Measurements from ENCODE around the gene TSPAN14. TPM values are rescaled to one million over a fixed set of nuclear protein-coding genes. Genes with fewer than 3 reads are reported as not detected.
A peak's percentile ranks its signal among the peaks of the same experiment; 100 is the strongest.

TSPAN14 gene
- total RNA-seq, 1 donor from 2014 or later, result 21.1 TPM

DNA sequence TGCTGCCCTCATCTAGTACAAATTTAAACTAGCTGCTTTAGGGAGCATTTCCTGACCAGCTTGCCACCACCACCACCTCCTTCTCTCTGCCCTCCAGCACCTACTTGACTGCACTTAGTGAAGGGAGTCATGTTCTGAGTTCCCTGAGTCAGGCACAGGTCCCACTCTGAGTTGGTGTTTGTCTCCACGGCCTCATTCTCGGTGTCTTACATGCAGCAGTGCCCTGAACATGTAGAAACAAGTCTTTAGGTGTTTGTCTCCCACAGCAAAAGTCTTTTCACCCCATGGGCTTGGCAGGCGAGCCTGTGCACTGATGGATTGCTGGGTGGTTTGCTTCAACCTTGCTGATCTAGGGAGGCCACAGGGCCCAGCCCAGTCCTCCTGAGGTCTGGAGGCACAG is 16.9 kb downstream of the TSPAN14 start:
- DNase-seq (ENCODE audit: low read depth) (peak; percentile 94), FAIRE-seq (peak; percentile 68)
- H3K4me3 ChIP-seq (ENCODE audit: low read depth, low read length), result no peak overlapping the region
- no peaks in the 10 kb centered on the region for H3K27me3 ChIP-seq (ENCODE audit: control insufficient read depth, insufficient read depth, low read length)
- H3K36me3 ChIP-seq (ENCODE audit: control insufficient read depth, insufficient read depth, low read length), result peaks cover 9% of the 10 kb centered on the region
- TF ChIP-seq, protein P1, sequence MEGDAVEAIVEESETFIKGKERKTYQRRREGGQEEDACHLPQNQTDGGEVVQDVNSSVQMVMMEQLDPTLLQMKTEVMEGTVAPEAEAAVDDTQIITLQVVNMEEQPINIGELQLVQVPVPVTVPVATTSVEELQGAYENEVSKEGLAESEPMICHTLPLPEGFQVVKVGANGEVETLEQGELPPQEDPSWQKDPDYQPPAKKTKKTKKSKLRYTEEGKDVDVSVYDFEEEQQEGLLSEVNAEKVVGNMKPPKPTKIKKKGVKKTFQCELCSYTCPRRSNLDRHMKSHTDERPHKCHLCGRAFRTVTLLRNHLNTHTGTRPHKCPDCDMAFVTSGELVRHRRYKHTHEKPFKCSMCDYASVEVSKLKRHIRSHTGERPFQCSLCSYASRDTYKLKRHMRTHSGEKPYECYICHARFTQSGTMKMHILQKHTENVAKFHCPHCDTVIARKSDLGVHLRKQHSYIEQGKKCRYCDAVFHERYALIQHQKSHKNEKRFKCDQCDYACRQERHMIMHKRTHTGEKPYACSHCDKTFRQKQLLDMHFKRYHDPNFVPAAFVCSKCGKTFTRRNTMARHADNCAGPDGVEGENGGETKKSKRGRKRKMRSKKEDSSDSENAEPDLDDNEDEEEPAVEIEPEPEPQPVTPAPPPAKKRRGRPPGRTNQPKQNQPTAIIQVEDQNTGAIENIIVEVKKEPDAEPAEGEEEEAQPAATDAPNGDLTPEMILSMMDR (IDR thresholded peaks at IDR 0.05; ENCODE audit: insufficient read depth, low read length, severe bottlenecking), result no peak

DNA sequence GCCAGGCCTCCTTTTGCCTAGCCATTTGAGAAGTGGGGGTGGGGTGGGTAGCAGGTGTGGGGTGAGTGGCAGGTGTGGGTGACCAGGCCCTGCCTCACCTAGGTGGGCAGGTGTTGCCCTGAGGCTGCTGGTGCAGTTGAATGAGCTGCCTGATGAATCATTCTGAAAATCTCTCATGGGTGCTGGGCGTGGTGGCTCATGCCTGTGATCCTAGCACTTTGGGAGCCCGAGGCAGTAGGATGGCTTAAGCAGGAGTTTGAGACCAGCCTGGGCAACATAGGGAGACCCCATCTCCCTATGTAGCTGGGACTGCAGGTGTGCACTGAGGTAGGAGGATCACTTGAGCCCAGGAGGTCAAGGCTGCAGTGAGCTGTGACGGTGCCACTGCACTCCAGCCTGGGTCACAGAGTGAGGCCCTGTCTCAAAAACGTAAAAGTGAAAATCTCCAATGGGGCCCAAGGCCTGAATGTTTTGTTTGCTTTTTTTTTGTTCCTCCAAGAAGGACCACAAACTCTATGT is 17.7 kb downstream of the TSPAN14 start:
- TF ChIP-seq, protein P1 (IDR thresholded peaks at IDR 0.05; ENCODE audit: insufficient read depth, low read length, severe bottlenecking), result no peak
- FAIRE-seq, result peak; percentile 90
- Histone ChIP-seq H3K27me3 (ENCODE audit: control insufficient read depth, insufficient read depth, low read length) (no peaks in the 10 kb centered on the region), H3K36me3 (ENCODE audit: control insufficient read depth, insufficient read depth, low read length) (peaks cover 9% of the 10 kb centered on the region), H3K4me3 (ENCODE audit: low read depth, low read length) (no peak overlapping the region)
- DNase-seq (ENCODE audit: low read depth), result peak; percentile 97

- FAIRE-seq, result peak; percentile 70
- H3K36me3 ChIP-seq (ENCODE audit: control insufficient read depth, insufficient read depth, low read length), result peaks cover 9% of the 10 kb centered on the region
- no peaks in the 10 kb centered on the region for H3K27me3 ChIP-seq (ENCODE audit: control insufficient read depth, insufficient read depth, low read length)
- no peak overlapping the region for H3K4me3 ChIP-seq (ENCODE audit: low read depth, low read length)
- DNase-seq (ENCODE audit: low read depth), result peak; percentile 97
- TF ChIP-seq, protein P1 (IDR thresholded peaks at IDR 0.05; ENCODE audit: insufficient read depth, low read length, severe bottlenecking), result no peak
Observed at GRCh38 chr10:80472234-80473095, 18.4 kb downstream of the TSPAN14 start.

GRCh38 chr10:80473096-80473657 is 19.1 kb downstream of the TSPAN14 start:
- no peak for DNase-seq (ENCODE audit: low read depth)
- no peaks in the 10 kb centered on the region for H3K27me3 ChIP-seq (ENCODE audit: control insufficient read depth, insufficient read depth, low read length)
- FAIRE-seq, result no peak
- peaks cover 9% of the 10 kb centered on the region for H3K36me3 ChIP-seq (ENCODE audit: control insufficient read depth, insufficient read depth, low read length)
- TF ChIP-seq, protein P1 (IDR thresholded peaks at IDR 0.05; ENCODE audit: insufficient read depth, low read length, severe bottlenecking), result no peak
- no peak overlapping the region for H3K4me3 ChIP-seq (ENCODE audit: low read depth, low read length)

GRCh38 chr10:80473692-80474596 is 19.8 kb downstream of the TSPAN14 start:
- TF ChIP-seq, protein P1 (IDR thresholded peaks at IDR 0.05; ENCODE audit: insufficient read depth, low read length, severe bottlenecking), result no peak
- peaks cover 8% of the 10 kb centered on the region for H3K36me3 ChIP-seq (ENCODE audit: control insufficient read depth, insufficient read depth, low read length)
- no peak overlapping the region for H3K4me3 ChIP-seq (ENCODE audit: low read depth, low read length)
- DNase-seq (ENCODE audit: low read depth), result peak; percentile 87
- FAIRE-seq, result no peak
- H3K27me3 ChIP-seq (ENCODE audit: control insufficient read depth, insufficient read depth, low read length), result no peaks in the 10 kb centered on the region

Measured in bronchial epithelial cell (primary cell).